GM04503 (cell line): ENCODE data around the gene HDAC1.

Experiments used
- DNase-seq: peaks from one replicate; pipeline ENCODE4 v3.0.0-alpha.2; 2012; ENCODE audit warnings: low read depth

HDAC1 gene

DNA sequence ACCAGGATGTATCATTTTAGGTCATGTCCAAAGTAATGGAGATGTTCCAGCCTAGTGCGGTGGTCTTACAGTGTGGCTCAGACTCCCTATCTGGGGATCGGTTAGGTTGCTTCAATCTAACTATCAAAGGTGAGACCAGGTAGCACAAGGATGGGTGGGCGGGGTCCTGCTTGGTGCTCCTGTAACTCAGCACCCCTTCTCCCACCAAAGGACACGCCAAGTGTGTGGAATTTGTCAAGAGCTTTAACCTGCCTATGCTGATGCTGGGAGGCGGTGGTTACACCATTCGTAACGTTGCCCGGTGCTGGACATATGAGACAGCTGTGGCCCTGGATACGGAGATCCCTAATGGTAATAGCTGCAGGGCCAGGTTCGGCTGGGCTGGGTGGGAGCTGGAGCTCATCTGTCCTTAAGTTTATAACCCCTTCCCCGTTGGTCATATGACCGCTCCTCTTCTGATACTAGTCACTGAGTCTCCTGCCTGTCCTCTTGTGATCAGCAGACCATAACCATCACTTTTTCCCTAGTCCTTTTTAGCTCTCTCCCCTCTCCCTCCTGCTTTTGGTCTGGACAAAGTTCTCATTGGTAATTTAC is 38.8 kb downstream of the HDAC1 start:
- no peak for DNase-seq

DNA sequence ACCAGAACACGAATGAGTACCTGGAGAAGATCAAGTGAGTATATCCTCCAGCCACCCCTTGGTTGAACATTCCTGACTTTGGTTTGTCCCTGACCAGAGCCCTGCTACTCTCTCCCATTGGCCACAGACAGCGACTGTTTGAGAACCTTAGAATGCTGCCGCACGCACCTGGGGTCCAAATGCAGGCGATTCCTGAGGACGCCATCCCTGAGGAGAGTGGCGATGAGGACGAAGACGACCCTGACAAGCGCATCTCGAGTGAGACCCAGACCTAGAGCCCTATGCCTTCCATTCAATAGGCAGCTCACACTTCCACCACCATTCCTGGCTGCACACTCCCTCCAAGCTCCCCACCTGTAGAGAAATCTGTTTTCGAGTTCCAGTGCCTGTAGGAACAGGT is 39.7 kb downstream of the HDAC1 start:
- no peak for DNase-seq

DNA sequence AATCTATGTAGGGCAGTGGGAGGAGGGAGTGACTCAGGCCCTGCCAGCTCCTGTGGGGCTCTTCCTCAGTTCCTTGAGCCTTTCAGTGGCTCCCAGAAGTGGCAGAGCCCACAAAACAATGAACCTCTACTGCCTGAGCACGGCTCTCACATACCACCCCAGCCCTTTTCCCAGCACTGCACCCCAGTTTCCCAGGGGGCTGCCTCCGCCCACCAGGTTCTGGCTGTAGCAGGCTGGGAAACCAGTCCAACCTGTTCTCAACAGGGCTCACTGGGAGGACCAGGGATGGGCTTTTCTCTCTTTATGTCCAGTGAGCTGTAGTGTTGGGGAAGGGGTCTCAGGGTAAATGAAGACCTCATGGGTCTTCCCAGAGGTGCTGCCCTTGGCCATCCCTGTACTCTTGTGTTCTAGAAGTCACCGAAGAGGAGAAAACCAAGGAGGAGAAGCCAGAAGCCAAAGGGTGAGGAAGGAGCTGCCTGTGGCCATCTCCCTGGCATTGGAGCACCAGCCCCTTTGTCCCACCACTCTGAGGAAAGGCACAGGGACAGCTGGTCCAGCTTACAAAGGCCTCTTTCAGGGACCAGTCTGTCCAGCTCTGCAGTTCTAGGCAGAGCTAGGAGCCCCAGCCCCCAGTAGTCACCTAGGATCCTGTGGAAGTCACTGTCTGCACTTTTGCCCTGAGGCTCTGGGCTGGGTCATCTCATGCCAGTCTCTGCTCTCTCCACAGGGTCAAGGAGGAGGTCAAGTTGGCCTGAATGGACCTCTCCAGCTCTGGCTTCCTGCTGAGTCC is 40.6 kb downstream of the HDAC1 start:
- no peak for DNase-seq

DNA sequence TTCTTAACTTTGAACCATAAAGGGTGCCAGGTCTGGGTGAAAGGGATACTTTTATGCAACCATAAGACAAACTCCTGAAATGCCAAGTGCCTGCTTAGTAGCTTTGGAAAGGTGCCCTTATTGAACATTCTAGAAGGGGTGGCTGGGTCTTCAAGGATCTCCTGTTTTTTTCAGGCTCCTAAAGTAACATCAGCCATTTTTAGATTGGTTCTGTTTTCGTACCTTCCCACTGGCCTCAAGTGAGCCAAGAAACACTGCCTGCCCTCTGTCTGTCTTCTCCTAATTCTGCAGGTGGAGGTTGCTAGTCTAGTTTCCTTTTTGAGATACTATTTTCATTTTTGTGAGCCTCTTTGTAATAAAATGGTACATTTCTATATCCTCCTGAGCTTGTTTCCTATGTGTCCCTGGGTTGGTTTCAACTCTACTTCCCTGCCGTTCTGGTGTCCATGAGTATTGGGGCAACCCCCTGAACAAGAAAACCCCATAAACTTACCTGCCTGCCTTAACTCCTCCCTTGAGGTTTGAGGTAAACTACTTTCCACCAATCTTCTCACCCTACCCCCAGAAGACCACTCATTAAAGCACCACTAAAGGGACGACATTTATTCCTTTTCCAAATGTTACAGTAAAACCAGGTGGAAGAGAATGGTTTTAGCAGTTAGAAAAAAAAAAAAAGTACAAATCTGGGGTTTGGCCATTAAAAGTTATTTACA is 41.5 kb downstream of the HDAC1 start:
- DNase-seq = no peak

DNA sequence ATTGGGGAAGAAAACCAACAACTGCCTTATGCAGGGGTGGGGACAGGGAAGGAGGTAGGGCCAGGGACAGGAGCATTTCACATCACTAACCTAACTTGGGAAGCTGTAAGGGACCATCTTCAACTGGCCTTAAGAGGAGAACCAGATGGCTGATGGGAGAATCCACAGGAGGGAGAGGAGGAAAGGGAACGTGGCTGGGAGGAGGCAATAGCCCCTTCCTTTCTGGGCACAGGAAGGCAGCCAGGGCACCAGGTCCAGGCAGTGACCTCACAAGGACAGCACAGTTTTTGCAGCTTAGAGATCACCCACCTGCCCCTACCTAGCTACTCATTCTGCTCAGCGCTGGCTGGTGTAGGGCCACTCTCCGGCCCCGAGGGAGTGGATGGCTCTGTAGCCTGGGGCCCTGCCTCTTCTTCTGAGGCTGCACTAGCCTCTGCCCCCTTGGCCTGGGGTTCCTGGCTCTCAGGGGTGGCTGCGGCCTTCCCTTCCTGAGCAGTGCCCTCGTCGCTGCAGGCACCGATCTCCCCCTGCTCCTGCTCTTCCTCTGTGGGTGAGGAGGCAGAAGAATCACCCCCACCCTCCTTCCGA is 42.5 kb downstream of the HDAC1 start:
- DNase-seq = no peak

DNA sequence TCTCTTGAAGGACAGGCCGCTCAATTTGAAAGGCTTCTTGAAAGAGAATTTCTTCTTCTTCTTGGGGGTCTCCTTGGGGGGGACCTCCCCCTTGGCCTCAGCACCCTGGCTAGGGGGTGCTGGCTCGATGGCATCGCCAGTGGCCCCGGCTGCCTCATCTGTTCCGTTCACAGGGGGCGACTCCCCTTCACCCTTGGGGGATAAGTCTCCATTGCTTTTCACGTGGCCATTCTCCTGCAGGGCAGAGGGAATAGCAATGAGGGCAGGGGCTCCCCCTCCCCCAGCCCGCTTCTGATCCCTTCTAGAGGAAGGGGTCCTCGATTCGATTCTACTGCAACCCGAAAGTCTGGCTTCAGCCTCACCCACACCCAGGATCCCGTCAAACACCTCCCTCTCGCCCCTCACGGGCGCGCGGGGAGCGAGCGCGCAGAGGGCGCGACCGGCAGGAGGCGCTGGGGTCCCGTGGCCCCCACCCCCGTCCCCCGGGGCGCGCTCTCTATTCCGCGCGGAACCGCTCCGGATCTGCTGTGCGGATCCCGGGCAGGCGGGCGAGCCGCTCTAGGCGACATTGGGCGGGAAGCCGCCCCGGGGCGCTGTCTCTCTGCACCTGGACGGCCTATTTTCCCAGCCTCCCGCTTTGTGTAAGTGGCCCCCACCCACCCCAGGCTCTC is 43.1 kb downstream of the HDAC1 start:
- DNase-seq = no peak

DNA sequence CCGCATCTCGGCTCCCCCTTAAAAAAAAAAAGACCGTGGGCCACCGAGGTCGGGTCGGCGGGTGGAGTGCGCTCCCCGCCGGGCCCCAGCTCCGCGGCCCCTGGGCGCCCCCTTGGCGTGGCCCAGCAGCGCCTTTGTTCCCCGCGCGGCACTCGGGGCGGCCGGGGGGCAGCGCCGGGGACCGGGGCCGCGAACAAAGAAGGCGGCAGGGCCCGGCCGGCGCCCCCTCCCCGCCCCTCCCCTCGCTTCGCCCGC is 43.6 kb downstream of the HDAC1 start:
- no peak for DNase-seq

DNA sequence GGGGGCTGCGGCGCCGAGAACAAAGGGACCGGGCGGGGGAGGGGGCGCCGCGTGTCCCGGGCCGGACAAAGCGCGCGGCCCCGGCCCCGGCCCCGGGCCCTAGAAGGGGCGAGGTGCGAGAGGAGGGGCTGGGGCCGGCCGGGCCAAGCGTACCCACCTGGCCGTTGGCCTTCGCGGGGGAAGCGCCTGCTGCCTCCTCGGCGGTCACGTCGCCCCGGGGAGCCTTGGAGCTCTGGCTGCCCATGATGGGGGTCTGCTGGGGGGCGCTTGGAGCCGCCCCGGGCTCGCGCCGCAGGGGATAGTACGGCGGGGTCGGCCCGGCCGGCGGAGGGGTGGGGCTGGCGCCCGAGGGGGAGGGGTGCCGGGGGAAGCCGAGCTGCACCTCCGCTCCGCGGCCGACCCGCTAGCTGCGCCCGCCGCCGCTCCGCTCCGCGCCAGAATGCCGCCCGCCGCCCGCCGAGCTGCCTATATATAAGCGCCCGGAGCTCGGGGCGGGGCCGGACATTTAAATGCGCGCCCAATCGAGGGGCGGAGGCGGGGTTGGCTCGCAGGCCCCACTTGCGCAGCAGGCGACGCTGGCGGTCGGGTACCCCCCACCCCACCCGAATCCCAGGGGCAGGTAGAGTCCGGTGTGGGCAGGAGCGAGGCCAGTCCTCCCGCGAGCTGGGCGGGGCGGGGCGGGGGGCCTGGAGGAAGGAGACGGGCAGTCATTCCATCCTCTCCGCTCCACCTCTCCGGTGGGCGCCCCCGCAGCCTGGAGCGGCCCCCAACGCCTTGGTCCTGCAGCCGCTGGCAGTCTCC is 44.1 kb downstream of the HDAC1 start, which contains the start of gene MARCKSL1:
MARCKSL1 (minus strand) TSS at position 444 of the 801 bp plus-strand sequence; CDS start at position 244, 200 bp downstream.
- no peak for DNase-seq

DNA sequence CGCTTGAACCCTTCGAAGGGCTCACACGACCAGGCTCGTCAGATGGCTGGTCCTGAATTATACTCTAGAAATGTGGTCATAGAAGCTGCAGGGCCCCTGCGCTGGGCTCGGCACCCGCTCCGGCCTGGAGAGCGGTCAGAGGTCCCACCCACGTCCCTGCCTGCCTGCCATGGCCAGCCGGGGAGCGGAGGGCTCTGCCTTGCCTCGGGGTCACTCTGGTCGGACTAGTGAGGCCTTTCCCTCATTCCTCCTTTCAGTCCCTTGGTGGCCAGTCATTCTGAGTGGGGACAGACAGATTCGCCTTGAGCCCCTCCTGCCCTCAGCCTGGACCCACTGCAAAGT is 44.7 kb downstream of the HDAC1 start:
- DNase-seq = no peak

DNA sequence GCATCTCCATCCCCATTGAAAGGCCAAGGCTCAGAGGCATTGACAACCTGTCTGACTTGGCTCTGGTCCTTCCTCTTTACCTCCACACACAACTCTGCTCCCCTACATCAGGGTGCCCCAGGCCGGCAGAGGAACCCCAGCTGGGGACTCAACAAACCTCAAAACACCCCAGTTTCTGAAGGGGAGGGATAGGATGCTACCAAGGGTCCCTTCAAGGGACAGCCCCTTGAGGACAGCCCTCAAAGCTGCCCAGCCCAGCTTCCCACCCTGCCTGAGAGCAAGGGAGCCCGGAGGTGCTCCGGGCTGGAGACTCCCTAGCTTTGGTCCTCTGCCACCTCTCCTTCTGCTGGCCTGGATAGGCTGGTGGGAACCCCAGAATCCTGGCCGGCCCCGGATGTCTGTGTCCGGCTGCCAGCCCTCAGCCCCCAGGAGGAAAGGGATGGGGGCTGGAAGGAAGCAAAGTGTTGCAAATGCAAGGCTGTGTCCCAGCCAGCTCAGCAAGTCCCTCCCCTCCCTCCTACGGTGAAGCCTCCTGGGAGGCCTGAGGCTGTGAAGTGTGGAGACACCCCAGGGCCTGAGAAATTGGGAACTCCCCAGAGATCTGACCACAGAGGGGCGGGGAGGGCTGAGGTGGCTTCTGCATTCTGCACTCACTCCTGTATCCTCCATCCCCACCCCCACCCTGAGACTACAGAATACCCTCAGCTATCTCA is 45.2 kb downstream of the HDAC1 start:
- no peak for DNase-seq

DNA sequence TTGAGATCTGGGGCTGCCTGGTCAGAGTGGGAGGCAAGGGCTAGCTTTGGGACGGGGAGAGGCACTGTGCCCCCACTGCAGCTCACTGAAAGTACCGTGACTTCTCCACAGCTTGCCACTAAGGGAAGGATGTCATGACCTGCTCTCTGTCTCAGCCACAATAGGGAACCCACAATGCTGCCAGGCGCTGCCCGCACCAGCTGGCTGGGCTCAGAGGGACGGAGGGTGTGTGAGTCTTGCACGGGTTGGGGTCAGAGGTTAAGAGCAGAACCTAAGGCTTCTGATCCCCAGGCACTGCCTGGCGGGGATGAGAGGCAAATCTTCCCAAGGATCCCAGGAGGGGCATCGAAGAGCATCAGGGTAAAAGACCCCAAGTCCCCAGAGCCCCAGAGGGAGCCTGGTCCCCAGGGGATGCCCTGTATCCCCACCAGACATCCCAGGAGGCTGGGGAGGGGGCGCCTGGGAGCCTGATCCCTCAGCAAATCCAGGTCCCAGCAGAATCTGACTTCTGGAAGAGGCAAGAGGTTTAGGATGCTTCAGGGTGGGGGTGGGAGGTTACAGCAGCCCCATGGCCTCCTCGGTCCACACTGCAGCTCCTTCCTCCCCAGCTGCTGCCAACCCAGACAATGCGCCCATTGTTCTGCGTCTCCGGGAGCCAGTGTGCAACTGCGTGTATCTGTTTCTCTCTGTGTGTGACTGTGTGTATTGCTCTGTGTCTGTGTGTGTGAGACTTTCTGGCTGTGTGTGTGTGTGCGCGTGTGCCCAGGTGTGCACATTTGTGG is 46.2 kb downstream of the HDAC1 start:
- no peak for DNase-seq

DNA sequence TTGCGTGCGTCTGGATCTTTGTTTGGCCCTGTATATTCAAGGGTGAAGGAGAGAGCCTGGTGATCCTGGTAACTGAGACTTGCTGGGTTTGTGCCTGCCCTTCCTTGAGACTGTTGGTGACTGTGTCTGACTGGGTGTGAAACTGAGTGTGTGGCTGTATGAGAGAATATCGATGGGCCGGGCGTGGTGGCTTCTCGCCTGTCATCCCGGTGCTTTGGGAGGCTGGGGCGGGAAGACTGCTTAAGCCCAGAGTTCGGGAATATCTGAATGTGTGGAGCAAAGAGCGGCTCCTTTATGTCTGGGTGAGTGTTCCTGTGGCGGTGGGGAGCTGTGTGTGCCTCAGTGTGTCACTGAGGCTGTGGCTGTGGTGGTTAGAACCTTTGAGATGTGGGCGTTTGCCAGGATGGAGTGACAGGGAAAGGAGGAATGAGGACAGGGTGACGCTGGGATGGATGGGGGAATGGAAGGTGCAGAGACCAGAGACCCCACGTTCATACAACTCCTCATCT is 46.8 kb downstream of the HDAC1 start:
- DNase-seq = no peak

DNA sequence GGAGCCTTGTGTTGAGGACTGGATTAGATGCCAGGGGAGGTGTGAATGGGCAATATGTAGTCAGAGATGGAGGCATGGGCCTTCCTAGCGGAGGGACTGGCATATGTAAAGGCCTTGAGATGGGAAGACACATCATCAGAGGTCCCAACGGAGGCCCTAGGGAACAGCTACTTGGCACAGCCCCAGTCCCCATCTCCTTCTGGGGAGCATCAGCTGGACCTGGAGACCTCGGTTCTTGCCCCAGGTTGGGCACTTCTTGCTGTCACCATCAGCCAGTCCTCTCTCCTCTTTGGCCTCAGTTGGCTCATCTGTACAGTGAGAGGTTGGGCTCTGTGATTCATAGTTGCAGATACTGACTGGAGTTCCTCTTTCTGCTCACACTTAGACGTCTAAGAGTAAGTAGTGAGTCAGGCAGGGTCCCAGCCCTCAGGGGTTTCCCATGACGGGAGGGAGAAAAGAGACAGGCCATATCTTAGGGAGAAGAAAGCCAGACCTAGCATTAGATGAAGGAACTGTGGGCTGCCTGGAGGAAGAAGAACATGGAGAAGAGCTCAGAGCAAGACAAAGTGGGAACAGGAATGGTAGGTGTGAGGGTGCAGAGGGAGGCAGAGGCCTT is 47.6 kb downstream of the HDAC1 start:
- DNase-seq = no peak

DNA sequence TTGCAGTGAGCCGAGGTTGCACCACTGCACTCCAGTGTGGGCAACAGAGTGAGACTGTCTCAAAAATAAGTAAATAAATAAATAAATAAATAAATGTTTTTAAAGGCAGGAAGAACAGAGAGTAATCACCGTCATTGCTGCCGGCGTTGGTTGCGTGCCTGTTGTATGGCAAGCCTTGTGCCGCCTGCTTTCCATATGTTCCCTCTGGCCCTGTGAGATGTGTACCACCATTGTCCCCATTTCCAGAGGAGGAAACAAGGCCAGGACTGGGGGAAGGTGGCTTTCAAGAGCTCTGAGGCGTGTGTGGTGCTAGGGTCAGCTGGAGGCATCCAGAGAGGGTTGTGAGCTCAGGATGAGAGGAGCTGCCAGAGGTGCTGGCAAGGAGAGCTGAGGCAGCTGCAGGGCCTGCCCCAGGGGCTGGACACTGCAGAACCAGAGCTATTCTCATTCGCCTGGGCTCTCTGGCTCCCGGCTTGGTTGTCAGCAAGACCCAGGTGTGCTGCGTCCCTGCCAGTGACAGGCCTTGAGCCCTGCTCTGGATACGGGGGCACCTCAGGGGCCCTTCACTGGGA is 49.4 kb downstream of the HDAC1 start:
- DNase-seq = no peak

DNA sequence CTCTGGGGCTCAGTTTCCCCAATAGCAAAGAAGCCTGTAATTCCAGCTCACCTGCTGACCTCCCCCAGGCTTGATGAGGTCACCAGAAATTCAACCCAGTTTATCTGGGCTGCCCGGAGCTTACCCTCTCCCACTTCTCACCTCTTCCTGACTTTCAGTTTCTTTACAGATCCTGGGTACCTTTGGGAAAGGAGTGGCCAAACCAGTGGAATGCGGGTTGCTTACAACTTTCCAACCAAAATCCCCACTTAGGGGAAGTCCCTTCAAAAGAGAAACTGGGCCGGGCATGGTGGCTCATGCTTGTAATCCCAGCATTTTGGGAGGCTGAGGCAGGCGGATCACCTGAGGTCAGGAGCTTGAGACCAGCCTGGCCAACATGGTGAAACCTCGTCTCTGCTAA is 50.1 kb downstream of the HDAC1 start:
- no peak for DNase-seq

DNA sequence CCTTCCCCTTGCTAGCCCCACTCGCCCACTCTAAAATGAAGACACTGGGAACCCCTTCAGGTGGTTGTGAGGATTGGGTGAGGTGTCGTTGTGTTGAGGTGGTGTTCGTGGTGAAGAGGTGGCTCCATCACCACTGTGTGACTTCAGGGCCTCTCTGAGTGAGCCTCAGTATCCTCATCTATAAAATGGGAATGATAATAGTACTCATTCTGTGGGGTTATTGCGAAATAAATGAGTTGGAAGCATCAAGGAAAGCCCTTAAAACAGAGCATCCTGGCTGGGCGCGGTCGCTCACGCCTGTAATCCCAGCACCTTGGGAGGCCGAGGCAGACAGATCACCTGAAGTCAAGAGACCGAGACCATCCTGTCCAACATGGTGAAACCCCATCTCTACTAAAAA is 50.8 kb downstream of the HDAC1 start:
- DNase-seq = no peak

DNA sequence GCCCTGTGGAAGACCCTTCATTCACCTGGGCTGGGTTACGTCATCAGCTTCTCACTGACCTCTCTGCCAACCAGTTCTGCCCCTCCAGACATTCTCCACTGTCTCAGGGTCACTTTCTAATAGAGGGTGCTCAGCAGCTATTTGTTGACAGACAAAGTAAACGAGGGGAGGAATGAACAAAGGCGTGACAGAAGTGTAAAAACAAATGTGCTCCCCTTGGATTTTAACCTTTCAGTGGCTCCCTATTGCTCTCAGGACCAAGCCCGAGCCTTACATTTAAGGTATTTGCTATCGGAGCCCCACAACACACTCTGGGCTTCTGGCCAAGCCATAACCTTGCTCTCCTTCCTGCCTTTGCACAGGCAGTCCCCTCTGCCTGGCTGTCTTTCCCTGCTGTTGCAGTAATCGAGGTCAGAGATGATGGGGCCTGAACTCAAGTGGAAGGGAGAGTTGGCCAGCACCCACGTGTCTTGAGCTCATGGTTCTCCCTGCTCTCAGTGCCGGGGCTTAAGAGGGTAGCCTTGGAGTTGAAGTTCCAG is 53.5 kb downstream of the HDAC1 start:
- no peak for DNase-seq

DNA sequence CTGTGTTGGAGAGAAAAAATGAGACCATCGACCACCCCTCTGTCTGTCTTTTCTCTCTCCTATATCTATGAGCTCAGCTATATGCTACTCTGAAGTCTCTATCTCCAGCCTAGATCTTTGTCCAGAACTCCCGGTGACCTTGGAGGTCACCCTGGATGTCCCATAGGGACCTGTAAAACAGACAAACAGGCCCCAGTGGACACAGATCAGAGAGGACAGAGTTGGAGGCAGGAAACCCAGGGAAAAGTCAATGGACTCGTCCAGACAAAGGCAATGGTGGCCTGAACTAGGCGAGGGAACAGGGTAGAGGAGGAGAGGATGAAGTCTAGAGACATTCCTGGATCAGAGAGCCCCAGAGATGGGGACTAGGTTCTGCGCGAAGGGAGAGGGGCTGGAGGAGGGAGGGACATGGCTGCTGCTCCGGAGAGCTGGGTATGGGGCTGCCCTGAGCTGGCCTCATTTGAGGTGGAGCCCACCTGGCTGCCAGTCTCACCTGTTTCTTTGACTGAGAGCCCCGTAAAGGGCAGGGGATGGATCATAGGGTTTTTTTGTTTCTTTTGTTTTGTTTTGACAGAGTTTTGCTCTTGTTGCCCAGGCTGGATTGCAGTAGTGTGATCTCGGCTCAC is 54.8 kb downstream of the HDAC1 start:
- no peak for DNase-seq
